Measurements from ENCODE around the gene TTN. TPM values are rescaled to one million over a fixed set of nuclear protein-coding genes. Genes with fewer than 3 reads are reported as not detected.

The TTN gene
- total RNA-seq, 1 experiment from 2014 or later, result 0.13 TPM

DNA sequence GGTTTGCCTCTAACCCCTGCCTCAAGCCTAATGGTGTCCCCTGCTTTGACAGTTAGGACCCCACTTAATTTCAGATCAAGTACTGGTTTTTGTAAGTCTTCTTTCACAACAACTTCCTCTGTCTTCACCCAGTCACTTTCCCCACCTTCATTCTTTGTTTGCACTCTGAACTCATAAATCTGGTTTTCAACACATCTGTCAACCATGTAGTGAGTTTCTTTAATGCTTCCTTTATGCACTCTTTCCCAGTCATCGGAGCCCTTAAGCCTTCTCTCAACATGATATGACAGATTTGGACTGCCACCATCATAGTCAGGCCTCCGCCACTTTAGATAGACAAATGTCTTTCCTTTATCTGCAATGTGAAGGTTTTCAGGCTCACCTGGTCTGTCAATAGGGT is 217.9 kb downstream of the TTN start:
- H3K36me3 ChIP-seq (ENCODE audit: control insufficient read depth, insufficient read depth, low read length), result no peaks in the 10 kb centered on the region
- ATAC-seq, result no peak

DNA sequence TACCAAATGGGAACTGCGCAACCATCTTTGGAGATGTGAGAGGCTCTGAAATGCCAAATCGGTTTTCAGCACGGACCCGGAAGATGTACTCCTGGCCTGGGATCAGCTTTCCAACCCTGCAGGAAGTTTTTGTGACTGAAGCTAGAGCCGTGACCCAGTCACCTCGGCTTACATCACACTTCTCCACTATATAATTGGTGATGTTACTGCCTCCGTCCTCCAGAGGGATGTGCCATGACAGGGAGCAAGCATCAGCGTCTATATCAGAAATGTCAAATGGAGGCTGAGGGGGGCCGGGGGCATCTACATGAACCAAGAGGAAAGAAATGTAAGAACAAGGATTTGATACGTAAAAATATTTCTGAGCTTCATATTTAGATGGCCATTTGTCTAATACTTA is 222.6 kb downstream of the TTN start:
- H3K27me3 ChIP-seq (ENCODE audit: control insufficient read depth, insufficient read depth, low read length), result no peaks in the 10 kb centered on the region
- H3K4me3 ChIP-seq (ENCODE audit: low read depth in 2 of 2, low read length in 2 of 2), result no peak overlapping the region
- no peaks in the 10 kb centered on the region for H3K36me3 ChIP-seq (ENCODE audit: control insufficient read depth, insufficient read depth, low read length)
- H3K9me3 ChIP-seq (ENCODE audit: control insufficient read depth, insufficient read depth, low read depth, low read length), result no peaks in the 10 kb centered on the region
- CTCF ChIA-PET, result no interaction called here
- DNase-seq (ENCODE audit: low read depth, low spot score) (no peak), ATAC-seq (no peak)
- TF ChIP-seq CTCF (IDR thresholded peaks at IDR 0.05) (no peak), POLR2AphosphoS5 (IDR thresholded peaks at IDR 0.05; ENCODE audit: low read depth, low read length) (no peak), SIN3A (IDR thresholded peaks at IDR 0.05; ENCODE audit: borderline replicate concordance, insufficient read depth, low read depth, low read length) (no peak), REST (IDR thresholded peaks at IDR 0.05; ENCODE audit: insufficient read depth in 1 of 2, low read depth in 2 of 2, low read length in 1 of 2) (no peak)
- BruUV-seq (replicated peaks), result no TSS peak
- intact Hi-C loops (cut with micrococcal nuclease; ENCODE audit: unreplicated experiment), result no loop called here
- POLR2A ChIA-PET, result no interaction called here
- no peaks in the 10 kb centered on the region for H3K4me1 ChIP-seq (ENCODE audit: control insufficient read depth, insufficient read depth, low read length)
- H3K27ac ChIP-seq (ENCODE audit: low read length), result no peak overlapping the region
- in situ Hi-C loops (cut with HindIII; ENCODE audit: low pct_unique_long_range_greater_than_20kb, low sequenced_read_pairs), result no loop called here

More for the DNA sequence above, 217.9 kb downstream of the TTN start:
- ChIA-PET CTCF (no interaction called here), POLR2A (no interaction called here)
- BruUV-seq (replicated peaks), result no TSS peak
- intact Hi-C loops (cut with micrococcal nuclease; ENCODE audit: unreplicated experiment) (no loop called here), in situ Hi-C loops (cut with HindIII; ENCODE audit: low pct_unique_long_range_greater_than_20kb, low sequenced_read_pairs) (no loop called here)
- no peak overlapping the region for H3K27ac ChIP-seq (ENCODE audit: low read length)
- no peak for DNase-seq (ENCODE audit: low read depth, low spot score)
- no peaks in the 10 kb centered on the region for H3K4me1 ChIP-seq (ENCODE audit: control insufficient read depth, insufficient read depth, low read length)
- no peaks in the 10 kb centered on the region for H3K9me3 ChIP-seq (ENCODE audit: control insufficient read depth, insufficient read depth, low read depth, low read length)
- no peak overlapping the region for H3K4me3 ChIP-seq (ENCODE audit: low read depth in 2 of 2, low read length in 2 of 2)
- H3K27me3 ChIP-seq (ENCODE audit: control insufficient read depth, insufficient read depth, low read length), result no peaks in the 10 kb centered on the region
- TF ChIP-seq POLR2AphosphoS5 (IDR thresholded peaks at IDR 0.05; ENCODE audit: low read depth, low read length), result no peak
- TF ChIP-seq CTCF (IDR thresholded peaks at IDR 0.05), result no peak
- no peak for TF ChIP-seq SIN3A (IDR thresholded peaks at IDR 0.05; ENCODE audit: borderline replicate concordance, insufficient read depth, low read depth, low read length)
- TF ChIP-seq REST (IDR thresholded peaks at IDR 0.05; ENCODE audit: insufficient read depth in 1 of 2, low read depth in 2 of 2, low read length in 1 of 2), result no peak
- no peak for TF ChIP-seq TCF7L2 (IDR thresholded peaks at IDR 0.05; ENCODE audit: low read depth, low read length)

Measured in Panc1 (cell line).